Vagina (tissue), 2 donors: ENCODE data around the gene ILDR2.

ENCODE experiments used
- CTCF ChIP-seq, 3 experiments: fragments of 450-650 bp in 2 of 3; fragments of 200-600 bp in 1 of 3; sonication (generic) in 1 of 3; IDR thresholded peaks; one replicate each; pipeline ENCODE4 v1.5.1; 2017 to 2019; ENCODE audit warnings: antibody characterized with exemption in 3 of 3, mild to moderate bottlenecking in 2 of 3, moderate library complexity in 2 of 3
- POLR2A ChIP-seq, 2 donors: fragments of 450-650 bp; IDR thresholded peaks; one replicate each; pipeline ENCODE4 v1.6.1; 2017; ENCODE audit warnings: antibody characterized with exemption in 2 of 2, mild to moderate bottlenecking in 2 of 2, moderate library complexity in 2 of 2
- POLR2AphosphoS5 ChIP-seq, 2 donors: sonication (generic); formaldehyde crosslinking; IDR thresholded peaks; one replicate each; pipeline ENCODE4 v1.9.0; 2017; ENCODE audit warnings: antibody characterized with exemption in 2 of 2, mild to moderate bottlenecking in 2 of 2, low read depth in 1 of 2; ENCODE audit not compliant: insufficient read depth in 1 of 2

DNA sequence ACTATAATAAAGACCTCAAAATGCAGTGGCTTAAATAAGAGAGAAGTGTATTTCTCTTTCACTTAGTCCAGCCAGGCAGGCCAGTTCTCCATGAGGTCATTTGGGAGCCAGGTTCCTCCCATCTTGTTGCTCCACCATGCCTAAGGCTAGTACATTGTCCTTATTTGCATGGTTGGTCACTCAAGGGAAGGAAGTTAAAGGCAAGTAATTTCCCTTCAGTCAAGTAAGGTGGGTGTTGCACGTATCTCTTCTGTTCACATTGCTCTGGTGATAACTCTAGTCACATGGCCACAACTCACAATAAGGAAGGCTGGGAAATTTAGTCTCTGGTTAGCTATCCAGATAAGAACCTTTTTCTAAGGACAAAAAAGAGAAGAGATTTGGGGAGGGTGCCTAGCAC is 72.1 kb downstream of the ILDR2 start:
- no peak for TF ChIP-seq CTCF (IDR thresholded peaks at IDR 0.05)
- no peak for TF ChIP-seq POLR2A (IDR thresholded peaks at IDR 0.05)
- no peak for TF ChIP-seq POLR2AphosphoS5 (IDR thresholded peaks at IDR 0.05; ENCODE audit: insufficient read depth in 1 of 2, low read depth in 1 of 2)
